Mammary epithelial cell (primary cell): ENCODE results near the gene RBP5.

Source experiments
- CTCF ChIP-seq, 2 donors: IDR thresholded peaks in 1 of 2; conservative IDR thresholded peaks in 1 of 2; 2 replicates each; pipeline ENCODE4 v1.5.1; 2011 to 2012; ENCODE audit warnings: inconsistent platforms in 2 of 2, low read length in 2 of 2, mild to moderate bottlenecking in 2 of 2, control low read depth in 1 of 2, low read depth in 1 of 2; ENCODE audit not compliant: insufficient read depth in 1 of 2; ENCODE audit errors: extremely low read depth in 1 of 2
- EZH2 ChIP-seq: IDR thresholded peaks from 2 replicates; pipeline ENCODE4 v1.6.1; 2012; ENCODE audit warnings: low read length, inconsistent platforms, borderline replicate concordance

GRCh38 chr12:7118881-7119280 is 9.8 kb downstream of the RBP5 start:
- TF ChIP-seq CTCF (conservative IDR thresholded peaks at IDR 0.05 in 1 of 2, IDR thresholded peaks at IDR 0.05 in 1 of 2; ENCODE audit: extremely low read depth in 1 of 2, insufficient read depth in 1 of 2, low read depth in 1 of 2, low read length in 2 of 2), result no peak
- TF ChIP-seq EZH2, result no peak
